DND-41 (cell line): ENCODE measurements around the gene GALNT18.

Source experiments
- ATAC-seq: fragments of 200-7000 bp; cut with Tn5 transposase; 3 replicates; pipeline ENCODE4 v1.9.1; 2021; ENCODE audit warnings: low read depth; ENCODE audit not compliant: insufficient read depth
- DNase-seq: peaks from one replicate; pipeline ENCODE4 v3.0.0-alpha.2; 2020
- H2AFZ ChIP-seq: 2 replicates; pipeline ENCODE4 v1.6.0; 2012; ENCODE audit warnings: low read depth, low read length
- H3K27ac ChIP-seq: 2 replicates; pipeline ENCODE4 v1.5.1; 2012; ENCODE audit warnings: low read length, inconsistent platforms
- H3K27me3 ChIP-seq: fragments of 200-600 bp; sonication (generic); 2 replicates; pipeline ENCODE4 v1.6.0; 2012; ENCODE audit warnings: low read length, mild to moderate bottlenecking, inconsistent platforms; ENCODE audit not compliant: insufficient read depth, poor library complexity
- H3K36me3 ChIP-seq: 2 replicates; pipeline ENCODE4 v1.5.1; 2012; ENCODE audit warnings: low read length, inconsistent platforms; ENCODE audit not compliant: insufficient read depth
- H3K4me1 ChIP-seq: 2 replicates; pipeline ENCODE4 v1.5.1; 2012; ENCODE audit warnings: mild to moderate bottlenecking, low read length; ENCODE audit not compliant: insufficient read depth
- H3K4me2 ChIP-seq: 2 replicates; pipeline ENCODE4 v1.6.0; 2012; ENCODE audit warnings: mild to moderate bottlenecking, moderate library complexity, low read length, inconsistent platforms; ENCODE audit not compliant: insufficient read depth
- H3K4me3 ChIP-seq, 2 experiments: fragments of 200-600 bp in 1 of 2; shearing (Covaris generic) in 1 of 2; 2 replicates each; pipeline ENCODE4 v1.5.1; 2012 to 2016; ENCODE audit warnings: inconsistent platforms in 2 of 2, low read length in 2 of 2, mild to moderate bottlenecking in 2 of 2, low read depth in 1 of 2, moderate library complexity in 1 of 2
- H3K79me2 ChIP-seq: 2 replicates; pipeline ENCODE4 v1.6.0; 2012; ENCODE audit warnings: low read length, inconsistent platforms; ENCODE audit not compliant: insufficient read depth
- H3K9ac ChIP-seq: 2 replicates; pipeline ENCODE4 v1.6.0; 2012; ENCODE audit warnings: low read depth, mild to moderate bottlenecking, inconsistent platforms, low read length, moderate library complexity
- H3K9me3 ChIP-seq: 2 replicates; pipeline ENCODE4 v1.5.1; 2012; ENCODE audit warnings: low read length, moderate library complexity, mild to moderate bottlenecking, inconsistent platforms; ENCODE audit not compliant: insufficient read depth, severe bottlenecking
- H4K20me1 ChIP-seq: 2 replicates; pipeline ENCODE4 v1.6.0; 2012; ENCODE audit warnings: low read length; ENCODE audit not compliant: insufficient read depth
- EZH2 ChIP-seq: IDR thresholded peaks from 3 replicates; pipeline ENCODE4 v1.6.1; 2012; ENCODE audit warnings: borderline replicate concordance, low read depth, mild to moderate bottlenecking, moderate library complexity, low read length, inconsistent platforms; ENCODE audit not compliant: severe bottlenecking
- TF ChIP-seq, protein P1 (sequence below): IDR thresholded peaks from 2 replicates; pipeline ENCODE4 v1.5.1; 2012; ENCODE audit warnings: borderline replicate concordance, low read length, moderate library complexity, mild to moderate bottlenecking; ENCODE audit not compliant: poor library complexity, severe bottlenecking; ENCODE audit errors: extremely low read depth

GALNT18 gene

DNA sequence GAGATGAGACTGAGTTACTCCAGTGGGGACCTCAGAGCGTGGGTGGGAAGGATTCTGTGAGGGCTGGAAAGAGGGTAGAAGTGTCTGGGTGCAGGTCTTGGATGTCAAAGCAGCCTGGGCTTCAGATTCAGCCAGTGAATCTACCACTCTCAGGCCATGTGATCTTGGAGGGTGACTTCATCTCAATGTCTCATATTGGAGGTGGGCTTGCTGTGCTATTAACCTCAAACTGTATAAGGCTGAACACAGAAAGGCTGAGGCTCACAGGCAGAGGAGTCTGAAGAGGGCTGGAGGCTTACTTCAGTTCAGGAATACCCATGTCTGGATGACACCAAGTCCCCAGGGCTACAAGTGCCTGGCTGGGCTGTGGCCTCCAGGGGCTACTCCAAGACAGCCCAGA, 332.1 kb downstream of the GALNT18 start:
- TF ChIP-seq, protein P1, sequence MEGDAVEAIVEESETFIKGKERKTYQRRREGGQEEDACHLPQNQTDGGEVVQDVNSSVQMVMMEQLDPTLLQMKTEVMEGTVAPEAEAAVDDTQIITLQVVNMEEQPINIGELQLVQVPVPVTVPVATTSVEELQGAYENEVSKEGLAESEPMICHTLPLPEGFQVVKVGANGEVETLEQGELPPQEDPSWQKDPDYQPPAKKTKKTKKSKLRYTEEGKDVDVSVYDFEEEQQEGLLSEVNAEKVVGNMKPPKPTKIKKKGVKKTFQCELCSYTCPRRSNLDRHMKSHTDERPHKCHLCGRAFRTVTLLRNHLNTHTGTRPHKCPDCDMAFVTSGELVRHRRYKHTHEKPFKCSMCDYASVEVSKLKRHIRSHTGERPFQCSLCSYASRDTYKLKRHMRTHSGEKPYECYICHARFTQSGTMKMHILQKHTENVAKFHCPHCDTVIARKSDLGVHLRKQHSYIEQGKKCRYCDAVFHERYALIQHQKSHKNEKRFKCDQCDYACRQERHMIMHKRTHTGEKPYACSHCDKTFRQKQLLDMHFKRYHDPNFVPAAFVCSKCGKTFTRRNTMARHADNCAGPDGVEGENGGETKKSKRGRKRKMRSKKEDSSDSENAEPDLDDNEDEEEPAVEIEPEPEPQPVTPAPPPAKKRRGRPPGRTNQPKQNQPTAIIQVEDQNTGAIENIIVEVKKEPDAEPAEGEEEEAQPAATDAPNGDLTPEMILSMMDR: no peak
- TF ChIP-seq EZH2: no peak
- no peaks in the 10 kb centered on the region for H3K4me1 ChIP-seq
- DNase-seq (no peak), ATAC-seq (no peak)
- no peak overlapping the region for H3K4me3 ChIP-seq
- H4K20me1 ChIP-seq: no peaks in the 10 kb centered on the region
- no peaks in the 10 kb centered on the region for H3K79me2 ChIP-seq
- H3K4me2 ChIP-seq: no peak overlapping the region
- H3K27ac ChIP-seq: no peak overlapping the region
- no peak overlapping the region for H3K9ac ChIP-seq
- H3K36me3 ChIP-seq: no peaks in the 10 kb centered on the region
- H3K9me3 ChIP-seq: no peaks in the 10 kb centered on the region
- no peak overlapping the region for H2AFZ ChIP-seq
- H3K27me3 ChIP-seq: peaks cover 26% of the 10 kb centered on the region

DNA sequence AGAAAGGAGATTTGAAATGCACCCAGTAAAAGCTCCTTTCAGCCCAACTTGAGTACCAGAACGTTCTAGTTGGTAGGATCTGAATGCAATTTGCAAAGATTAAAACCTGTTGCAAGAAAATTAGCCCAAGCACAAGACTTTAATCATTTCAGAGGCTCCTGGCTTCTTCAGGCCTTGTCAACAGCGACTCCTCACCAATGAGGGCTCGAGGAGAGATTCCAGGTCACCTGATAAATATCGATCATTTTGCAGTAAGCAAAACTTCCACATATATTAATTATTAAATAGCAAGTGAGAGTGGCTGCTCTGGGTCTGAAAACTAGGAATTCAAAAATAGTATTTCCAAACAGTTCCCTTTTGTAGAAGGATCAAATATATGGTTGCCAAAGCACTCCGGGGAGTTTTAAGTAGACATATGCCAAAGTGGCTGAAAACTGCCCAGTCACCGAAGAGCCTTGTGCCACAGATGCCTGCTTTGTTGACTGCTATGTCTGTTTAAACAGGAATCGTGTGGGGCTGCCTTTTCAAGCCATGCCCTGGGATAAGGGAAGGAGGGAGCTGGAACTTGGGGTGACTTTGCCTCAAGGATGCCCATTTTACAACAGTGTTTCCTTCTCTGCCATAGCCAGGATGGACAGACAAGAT, 332.7 kb downstream of the GALNT18 start:
- H3K27me3 ChIP-seq: peaks cover 26% of the 10 kb centered on the region
- TF ChIP-seq EZH2: no peak
- TF ChIP-seq, protein P1: no peak
- no peak overlapping the region for H3K9ac ChIP-seq
- no peaks in the 10 kb centered on the region for H3K79me2 ChIP-seq
- H3K4me1 ChIP-seq: no peaks in the 10 kb centered on the region
- H4K20me1 ChIP-seq: no peaks in the 10 kb centered on the region
- DNase-seq (no peak), ATAC-seq (no peak)
- H3K36me3 ChIP-seq: no peaks in the 10 kb centered on the region
- H3K4me3 ChIP-seq: no peak overlapping the region
- no peaks in the 10 kb centered on the region for H3K9me3 ChIP-seq
- no peak overlapping the region for H3K4me2 ChIP-seq
- no peak overlapping the region for H2AFZ ChIP-seq
- H3K27ac ChIP-seq: no peak overlapping the region

DNA sequence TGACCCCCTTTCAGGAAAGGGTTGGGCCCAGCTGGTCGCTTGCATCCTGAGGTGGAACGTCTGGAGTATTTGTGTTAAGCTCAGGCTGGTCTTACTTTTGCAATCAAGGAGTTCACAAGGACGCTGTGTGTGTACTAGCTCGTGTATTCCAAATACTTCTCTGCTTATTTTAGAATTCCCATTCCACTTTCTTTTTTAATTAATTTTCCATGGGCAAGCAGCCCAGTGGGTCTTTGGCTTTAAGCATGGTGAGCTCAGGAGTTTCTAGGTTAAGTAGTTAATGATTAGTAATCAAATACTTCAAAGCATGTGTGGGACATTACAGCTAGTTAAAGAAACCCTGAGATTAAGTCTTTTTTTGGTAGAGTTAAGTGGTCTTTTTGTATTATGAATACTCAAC, 337.3 kb downstream of the GALNT18 start:
- TF ChIP-seq, protein P1: no peak
- DNase-seq (no peak), ATAC-seq (no peak)
- Histone ChIP-seq H4K20me1 (no peaks in the 10 kb centered on the region), H3K27ac (no peak overlapping the region), H3K4me3 (no peak overlapping the region), H3K79me2 (no peaks in the 10 kb centered on the region), H3K4me1 (peaks cover 12% of the 10 kb centered on the region), H3K4me2 (no peak overlapping the region), H3K36me3 (no peaks in the 10 kb centered on the region), H3K9me3 (no peaks in the 10 kb centered on the region), H3K27me3 (peaks cover 20% of the 10 kb centered on the region), H3K9ac (no peak overlapping the region), H2AFZ (no peak overlapping the region)

DNA sequence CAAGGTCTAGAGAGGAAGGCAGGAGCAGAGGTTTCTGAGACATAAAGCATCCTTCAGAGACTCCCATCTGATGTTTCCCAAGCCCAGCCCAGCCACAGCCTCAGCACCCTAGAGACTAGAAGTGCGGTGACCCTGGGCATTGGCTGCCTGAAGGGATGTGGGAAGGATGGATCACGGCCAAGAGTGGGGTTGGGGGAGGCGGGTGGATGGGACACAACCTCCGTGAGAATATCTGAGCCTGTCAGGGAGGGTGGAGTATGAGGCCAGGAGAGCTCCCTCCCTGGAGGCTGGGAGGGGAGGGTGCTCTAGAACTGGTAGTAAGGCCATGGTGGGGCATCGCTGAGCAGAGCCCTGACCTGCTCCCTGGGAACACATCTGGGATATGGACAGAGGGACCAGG, 340.2 kb downstream of the GALNT18 start:
- TF ChIP-seq, protein P1: no peak
- no peak for TF ChIP-seq EZH2

More for the DNA sequence above, 340.2 kb downstream of the GALNT18 start:
- H3K4me2 ChIP-seq: no peak overlapping the region
- H3K36me3 ChIP-seq: no peaks in the 10 kb centered on the region
- ATAC-seq (no peak), DNase-seq (no peak)
- peaks cover 4% of the 10 kb centered on the region for H3K27me3 ChIP-seq
- peaks cover 12% of the 10 kb centered on the region for H3K4me1 ChIP-seq
- H3K4me3 ChIP-seq: no peak overlapping the region
- no peak overlapping the region for H3K27ac ChIP-seq
- no peaks in the 10 kb centered on the region for H3K79me2 ChIP-seq
- H2AFZ ChIP-seq: no peak overlapping the region
- no peak overlapping the region for H3K9ac ChIP-seq
- H4K20me1 ChIP-seq: no peaks in the 10 kb centered on the region
- no peaks in the 10 kb centered on the region for H3K9me3 ChIP-seq
